Measurements from ENCODE around the gene USP4. TPM values are rescaled to one million over a fixed set of nuclear protein-coding genes. Genes with fewer than 3 reads are reported as not detected.

USP4 gene
- total RNA-seq, 1 donor from 2014 or later, result 21.0 TPM

GRCh38 chr3:49311283-49311682 lies 28.6 kb downstream of the USP4 start:
- Histone ChIP-seq H3K27me3 (no peaks in the 10 kb centered on the region), H2AFZ (replicated peaks) (no peak overlapping the region), H3K4me3 (no peak overlapping the region), H3K9ac (no peak overlapping the region), H3K79me2 (ENCODE audit: low read depth) (no peaks in the 10 kb centered on the region), H3K9me3 (ENCODE audit: low read depth) (no peaks in the 10 kb centered on the region), H3K4me1 (no peaks in the 10 kb centered on the region), H3K36me3 (no peaks in the 10 kb centered on the region), H3F3A (ENCODE audit: low read depth) (no peaks in the 10 kb centered on the region), H3K27ac (no peak overlapping the region), H4K20me1 (ENCODE audit: low read depth) (no peaks in the 10 kb centered on the region), H3K4me2 (no peak overlapping the region)
- DNase-seq (ENCODE audit: low spot score), result no peak
- Mint-ChIP-seq H3K27me3 (ENCODE audit: insufficient read depth, low read depth) (no peaks in the 10 kb centered on the region), H3K4me3 (no peak overlapping the region), H3K9me3 (no peaks in the 10 kb centered on the region), H3K27ac (no peak overlapping the region), H3K36me3 (peaks cover 22% of the 10 kb centered on the region), H3K4me1 (no peaks in the 10 kb centered on the region)
- no peak for TF ChIP-seq EZH2 (IDR thresholded peaks at IDR 0.05)
- TF ChIP-seq EZH2phosphoT487 (IDR thresholded peaks at IDR 0.05), result no peak
- TF ChIP-seq CTCF (IDR thresholded peaks at IDR 0.05), result no peak

GRCh38 chr3:49310677-49311076 lies 29.2 kb downstream of the USP4 start:
- no peak for DNase-seq (ENCODE audit: low spot score)
- Histone ChIP-seq H3K9ac (no peak overlapping the region), H3K4me3 (no peak overlapping the region), H3K79me2 (ENCODE audit: low read depth) (no peaks in the 10 kb centered on the region), H3K36me3 (no peaks in the 10 kb centered on the region), H3K27ac (no peak overlapping the region), H3F3A (ENCODE audit: low read depth) (no peaks in the 10 kb centered on the region), H2AFZ (replicated peaks) (no peak overlapping the region), H3K4me1 (no peaks in the 10 kb centered on the region), H3K4me2 (no peak overlapping the region), H4K20me1 (ENCODE audit: low read depth) (no peaks in the 10 kb centered on the region), H3K9me3 (ENCODE audit: low read depth) (no peaks in the 10 kb centered on the region), H3K27me3 (no peaks in the 10 kb centered on the region)
- H3K9me3 Mint-ChIP-seq, result no peaks in the 10 kb centered on the region
- H3K36me3 Mint-ChIP-seq, result peaks cover 23% of the 10 kb centered on the region
- H3K27ac Mint-ChIP-seq, result no peak overlapping the region
- no peaks in the 10 kb centered on the region for H3K27me3 Mint-ChIP-seq (ENCODE audit: insufficient read depth, low read depth)
- TF ChIP-seq EZH2phosphoT487 (IDR thresholded peaks at IDR 0.05) (no peak), CTCF (IDR thresholded peaks at IDR 0.05) (no peak), EZH2 (IDR thresholded peaks at IDR 0.05) (no peak)
- H3K4me3 Mint-ChIP-seq, result no peak overlapping the region
- no peaks in the 10 kb centered on the region for H3K4me1 Mint-ChIP-seq

GRCh38 chr3:49305608-49306007 lies 34.2 kb downstream of the USP4 start:
- H3K36me3 ChIP-seq, result peaks cover 4% of the 10 kb centered on the region
- Mint-ChIP-seq H3K4me1 (no peaks in the 10 kb centered on the region), H3K4me3 (no peak overlapping the region)

More at GRCh38 chr3:49305608-49306007, 34.2 kb downstream of the USP4 start:
- Histone ChIP-seq H3K27me3 (no peaks in the 10 kb centered on the region), H3K4me1 (no peaks in the 10 kb centered on the region), H4K20me1 (ENCODE audit: low read depth) (no peaks in the 10 kb centered on the region), H3K79me2 (ENCODE audit: low read depth) (no peaks in the 10 kb centered on the region), H3K4me2 (no peak overlapping the region), H2AFZ (replicated peaks) (no peak overlapping the region), H3K4me3 (no peak overlapping the region), H3K9me3 (ENCODE audit: low read depth) (no peaks in the 10 kb centered on the region), H3K27ac (no peak overlapping the region), H3F3A (ENCODE audit: low read depth) (no peaks in the 10 kb centered on the region), H3K9ac (no peak overlapping the region)
- no peaks in the 10 kb centered on the region for H3K27me3 Mint-ChIP-seq (ENCODE audit: insufficient read depth, low read depth)
- no peak for DNase-seq (ENCODE audit: low spot score)
- TF ChIP-seq EZH2 (IDR thresholded peaks at IDR 0.05), result no peak
- TF ChIP-seq EZH2phosphoT487 (IDR thresholded peaks at IDR 0.05), result no peak
- TF ChIP-seq CTCF (IDR thresholded peaks at IDR 0.05), result no peak
- no peaks in the 10 kb centered on the region for H3K9me3 Mint-ChIP-seq
- H3K36me3 Mint-ChIP-seq, result peaks cover 22% of the 10 kb centered on the region
- H3K27ac Mint-ChIP-seq, result no peak overlapping the region
